H1 (cell line): ENCODE measurements around the gene KIT. TPM values are rescaled to one million over a fixed set of nuclear protein-coding genes. Genes with fewer than 3 reads are reported as not detected.

Source experiments
- CTCF ChIA-PET: fragments of 300-600 bp; sonication (Branson Sonifier 250); formaldehyde crosslinking; loops from one replicate; lab custom pipeline; 2021; ENCODE audit not compliant: partially characterized antibody; lab: Charles Lee
- POLR2A ChIA-PET: fragments of 300-600 bp; sonication (Branson Sonifier 250); formaldehyde crosslinking; loops from one replicate; lab custom pipeline; 2021; ENCODE audit warnings: inconsistent platforms; ENCODE audit not compliant: partially characterized antibody; lab: Charles Lee
- DNase-seq, 2 experiments: peaks; one replicate each; pipeline versions ENCODE4 v3.0.0 to v3.0.0-alpha.2; 2010 to 2022; ENCODE audit warnings: low spot score in 2 of 2, low read depth in 1 of 2, mixed read lengths in 1 of 2
- FAIRE-seq: peaks from 2 replicates; lab custom pipeline; 2011; peaks lifted over from hg19 to GRCh38; lab: Jason Lieb, UNC
- H2AFZ ChIP-seq: 2 replicates; pipeline ENCODE4 v1.8.1; 2012; ENCODE audit warnings: low read length, inconsistent platforms
- H2AK5ac ChIP-seq: 2 replicates; pipeline ENCODE4 v1.6.1; 2013; ENCODE audit warnings: low read depth, low read length
- H2BK120ac ChIP-seq: replicated peaks from 2 replicates; pipeline ENCODE3; 2013; ENCODE audit warnings: low read depth, low read length, inconsistent platforms
- H2BK12ac ChIP-seq: 2 replicates; pipeline ENCODE4 v1.6.1; 2013; ENCODE audit warnings: low read depth, low read length
- H2BK15ac ChIP-seq: 2 replicates; pipeline ENCODE4 v1.6.1; 2013; ENCODE audit warnings: low read length
- H2BK20ac ChIP-seq: 2 replicates; pipeline ENCODE4 v1.6.1; 2013; ENCODE audit warnings: low read length
- H2BK5ac ChIP-seq: 2 replicates; pipeline ENCODE4 v1.6.1; 2013; ENCODE audit warnings: low read depth, low read length
- H3K14ac ChIP-seq: 2 replicates; pipeline ENCODE4 v1.6.1; 2013; ENCODE audit warnings: inconsistent platforms; ENCODE audit not compliant: insufficient read length
- H3K18ac ChIP-seq: 2 replicates; pipeline ENCODE4 v1.6.1; 2013; ENCODE audit warnings: low read length; ENCODE audit errors: extremely low read depth
- H3K23ac ChIP-seq: 2 replicates; pipeline ENCODE4 v1.6.1; 2013; ENCODE audit warnings: inconsistent platforms; ENCODE audit not compliant: insufficient read length
- H3K23me2 ChIP-seq: 2 replicates; pipeline ENCODE4 v1.6.1; 2013; ENCODE audit warnings: low read depth, low read length
- H3K27ac ChIP-seq: 2 replicates; pipeline ENCODE4 v1.6.1; 2011; ENCODE audit warnings: low read depth, low read length, inconsistent platforms
- H3K27me3 ChIP-seq, 4 experiments: replicated peaks in 1 of 4; 1 replicate in 1 of 4; 2 replicates in 3 of 4; pipeline versions ENCODE4 v1.6.1 to v1.8.1; 2011 to 2013; ENCODE audit warnings: low read length in 3 of 4, mild to moderate bottlenecking in 3 of 4, inconsistent platforms in 2 of 4, mixed read lengths in 2 of 4, moderate library complexity in 1 of 4; ENCODE audit not compliant: control insufficient read depth in 3 of 4, insufficient read depth in 3 of 4; ENCODE audit errors: extremely low read depth in 1 of 4
- H3K36me3 ChIP-seq, 4 experiments: 2 replicates each; pipeline versions ENCODE4 v1.6.1 to v1.8.1; 2011 to 2013; ENCODE audit warnings: mild to moderate bottlenecking in 4 of 4, low read length in 3 of 4, moderate library complexity in 2 of 4, control low read depth in 1 of 4, inconsistent platforms in 1 of 4; ENCODE audit not compliant: insufficient read depth in 4 of 4, control insufficient read depth in 2 of 4
- H3K4ac ChIP-seq: replicated peaks from 2 replicates; pipeline ENCODE3; 2013; ENCODE audit warnings: low read length, low read depth, mixed read lengths, inconsistent platforms; ENCODE audit not compliant: insufficient read length
- H3K4me1 ChIP-seq, 4 experiments: replicated peaks in 1 of 4; 1 replicate in 1 of 4; 2 replicates in 3 of 4; pipeline versions ENCODE4 v1.6.1 to v1.8.1; 2011 to 2013; ENCODE audit warnings: low read length in 3 of 4, inconsistent platforms in 2 of 4, mixed read lengths in 1 of 4; ENCODE audit not compliant: insufficient read depth in 4 of 4, control insufficient read depth in 3 of 4
- H3K4me2 ChIP-seq, 2 experiments: 2 replicates each; pipeline versions ENCODE4 v1.6.1 to v1.8.1; 2011 to 2013; ENCODE audit warnings: low read depth in 2 of 2, low read length in 2 of 2, control low read depth in 1 of 2, inconsistent platforms in 1 of 2, mild to moderate bottlenecking in 1 of 2; ENCODE audit not compliant: insufficient read depth in 1 of 2
- H3K4me3 ChIP-seq, 4 experiments: fragments of 200-600, 300-600 bp in 1 of 4; sonication (generic), shearing (Covaris generic), sonication (Bioruptor Twin) in 1 of 4; 2 replicates each; pipeline versions ENCODE4 v1.5.1 to v1.8.1; 2011 to 2016; ENCODE audit warnings: low read length in 4 of 4, low read depth in 3 of 4, control low read depth in 2 of 4, inconsistent platforms in 2 of 4, mild to moderate bottlenecking in 2 of 4, mixed read lengths in 1 of 4, moderate library complexity in 1 of 4; ENCODE audit not compliant: insufficient read depth in 2 of 4; ENCODE audit errors: extremely low read depth in 1 of 4
- H3K56ac ChIP-seq: replicated peaks from 2 replicates; pipeline ENCODE3; 2013; ENCODE audit warnings: low read depth, mild to moderate bottlenecking, mixed read lengths, low read length, inconsistent platforms; ENCODE audit not compliant: insufficient read length
- H3K79me1 ChIP-seq: 2 replicates; pipeline ENCODE4 v1.6.1; 2013; ENCODE audit warnings: low read depth, low read length, control low read depth
- H3K79me2 ChIP-seq, 2 experiments: 2 replicates each; pipeline versions ENCODE4 v1.6.1 to v1.8.1; 2012 to 2013; ENCODE audit warnings: low read length in 2 of 2, mild to moderate bottlenecking in 2 of 2, inconsistent platforms in 1 of 2; ENCODE audit not compliant: insufficient read depth in 2 of 2, control insufficient read depth in 1 of 2
- H3K9ac ChIP-seq, 4 experiments: replicated peaks in 1 of 4; 1 replicate in 1 of 4; 2 replicates in 3 of 4; pipeline versions ENCODE4 v1.6.1 to v1.8.1; 2011 to 2013; ENCODE audit warnings: low read depth in 3 of 4, low read length in 3 of 4, control low read depth in 2 of 4, mild to moderate bottlenecking in 2 of 4, moderate library complexity in 2 of 4, inconsistent platforms in 1 of 4; ENCODE audit errors: extremely low read depth in 1 of 4
- H3K9me3 ChIP-seq, 2 experiments: 2 replicates each; pipeline versions ENCODE4 v1.6.1 to v1.8.1; 2012 to 2013; ENCODE audit warnings: mild to moderate bottlenecking in 2 of 2, moderate library complexity in 2 of 2, control low read depth in 1 of 2, inconsistent platforms in 1 of 2, low read depth in 1 of 2, low read length in 1 of 2, mixed read lengths in 1 of 2; ENCODE audit not compliant: insufficient read depth in 2 of 2
- H4K20me1 ChIP-seq, 2 experiments: replicated peaks in 1 of 2; 2 replicates each; pipeline versions ENCODE3 to v1.8.1; 2011 to 2013; ENCODE audit warnings: inconsistent platforms in 2 of 2, low read length in 2 of 2, mild to moderate bottlenecking in 1 of 2; ENCODE audit not compliant: insufficient read depth in 2 of 2, control insufficient read depth in 1 of 2
- H4K5ac ChIP-seq: 2 replicates; pipeline ENCODE4 v1.6.1; 2013; ENCODE audit warnings: low read length, low read depth, mixed read lengths, inconsistent platforms; ENCODE audit not compliant: insufficient read length
- H4K8ac ChIP-seq: 2 replicates; pipeline ENCODE4 v1.8.0; 2013; ENCODE audit warnings: mild to moderate bottlenecking, moderate library complexity, low read length, inconsistent platforms; ENCODE audit not compliant: insufficient read depth; ENCODE audit errors: extremely low read depth
- H4K91ac ChIP-seq: replicated peaks from 2 replicates; pipeline ENCODE3; 2013; ENCODE audit warnings: low read length, mixed read lengths, inconsistent platforms; ENCODE audit not compliant: insufficient read length
- EZH2 ChIP-seq: fragments of 200-600 bp; sonication (generic); IDR thresholded peaks from 2 replicates; pipeline ENCODE4 v1.7.1; 2012; ENCODE audit warnings: low read depth, mild to moderate bottlenecking, moderate library complexity, low read length, inconsistent platforms; ENCODE audit not compliant: severe bottlenecking
- HDAC2 ChIP-seq, 2 experiments: fragments of 300-600 bp in 1 of 2; sonication (generic) in 1 of 2; IDR thresholded peaks; 2 replicates each; pipeline ENCODE4 v1.6.1; 2011 to 2012; ENCODE audit warnings: low read depth in 2 of 2, low read length in 2 of 2, mild to moderate bottlenecking in 2 of 2, moderate library complexity in 2 of 2, borderline replicate concordance in 1 of 2, inconsistent platforms in 1 of 2
- JUN ChIP-seq: IDR thresholded peaks from 2 replicates; pipeline ENCODE4 v1.6.1; 2011; ENCODE audit warnings: low read depth, mild to moderate bottlenecking, improper control_type of control experiment, low read length
- JUND ChIP-seq: IDR thresholded peaks from 2 replicates; pipeline ENCODE4 v1.6.1; 2011; ENCODE audit warnings: mild to moderate bottlenecking, improper control_type of control experiment, low read length
- KDM5A ChIP-seq: fragments of 200-600 bp; IDR thresholded peaks from 2 replicates; pipeline ENCODE4 v1.7.1; 2012; ENCODE audit warnings: mild to moderate bottlenecking, low read length, inconsistent platforms, mixed read lengths
- NANOG ChIP-seq: IDR thresholded peaks from 2 replicates; pipeline ENCODE4 v1.6.1; 2011; ENCODE audit warnings: low read length, low read depth, mild to moderate bottlenecking, inconsistent platforms; ENCODE audit not compliant: insufficient read depth, poor library complexity, severe bottlenecking
- SAP30 ChIP-seq: fragments of 300-600 bp; sonication (generic); IDR thresholded peaks from 2 replicates; pipeline ENCODE4 v1.7.1; 2012; ENCODE audit warnings: low read length, moderate library complexity, mild to moderate bottlenecking, inconsistent platforms; ENCODE audit not compliant: insufficient read depth, insufficient replicate concordance
- SP1 ChIP-seq: IDR thresholded peaks from 2 replicates; pipeline ENCODE4 v1.6.1; 2011; ENCODE audit warnings: low read depth, low read length
- WGBS, 2 experiments: shearing (Covaris generic) in 1 of 2; methylation state at CpG; one replicate each; pipeline versions ENCODE4 v1.1.6 to v1.1.7; 2013 to 2015; ENCODE audit warnings: low lambda C conversion rate in 2 of 2, mixed read lengths in 2 of 2, inconsistent platforms in 1 of 2, low coverage in 1 of 2, missing lambda C conversion rate in 1 of 2; ENCODE audit not compliant: insufficient replicate concordance in 2 of 2, insufficient coverage in 1 of 2, insufficient read length in 1 of 2; ENCODE audit errors: extremely low coverage in 1 of 2, missing lambda C conversion rate in 1 of 2; 5-methylcytosine and 5-hydroxymethylcytosine counted together
- polyA plus RNA-seq, 7 experiments: library from polyadenylated mRNA; depleted of rRNA in 3 of 7; stranded (reverse) in 5 of 7; unstranded in 2 of 7; fragments of >200 nt in 5 of 7; fragments of 200-250 nt in 2 of 7; gene quantifications; 1 replicate in 5 of 7; 2 replicates in 1 of 7; 4 replicates in 1 of 7; pipeline versions ENCODE4 v1.2.1 to v1.2.3, GENCODE V29; 2011 to 2013; ENCODE audit warnings: missing spikeins in 2 of 7, mixed read lengths in 2 of 7
- total RNA-seq: library from RNA; stranded (reverse); fragmentation: NEBNext Ultra II Directional; extraction: Animal tissue kit (Norgen Biotek cat#: 25700); gene quantifications from 2 replicates; pipeline ENCODE4 v1.2.1, GENCODE V29; 2021
- TF ChIP-seq, protein P1 (sequence below): IDR thresholded peaks from 2 replicates; pipeline ENCODE4 v1.6.1; 2011; ENCODE audit warnings: low read depth, mild to moderate bottlenecking, low read length; ENCODE audit not compliant: insufficient read depth

The KIT gene
- total and polyA plus RNA-seq, 2 of the 8 experiments (the other 6 are each of a cell fraction or from before 2014, with no cell fraction given), result 14.4 to 24.8 TPM

DNA sequence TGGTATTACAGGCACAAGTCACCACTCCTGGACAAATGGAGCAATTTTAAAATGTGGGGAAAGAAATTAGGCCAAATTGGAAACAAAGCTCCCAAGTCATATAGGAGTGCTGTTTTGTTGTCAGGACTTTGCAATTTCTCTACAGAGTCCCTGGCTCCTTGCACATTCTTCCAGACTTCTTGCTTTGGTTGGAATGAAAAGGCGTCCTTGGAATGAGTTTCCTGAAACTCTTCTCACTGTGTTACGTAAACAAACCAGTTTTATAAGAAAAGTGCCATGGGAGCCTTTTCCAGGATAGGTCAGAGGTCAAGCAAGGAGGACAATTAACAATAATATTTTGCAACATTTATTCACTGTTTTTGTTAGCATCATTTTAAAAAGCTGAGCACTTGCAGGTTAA, 32.4 kb upstream of the KIT start:
- Histone ChIP-seq H3K27ac (no peak overlapping the region), H4K20me1 (no peaks in the 10 kb centered on the region), H2BK5ac (no peak overlapping the region), H3K79me2 (no peaks in the 10 kb centered on the region), H3K23me2 (no peaks in the 10 kb centered on the region), H3K79me1 (no peaks in the 10 kb centered on the region), H3K36me3 (no peaks in the 10 kb centered on the region), H3K14ac (no peak overlapping the region), H2BK12ac (no peak overlapping the region), H3K4me1 (peaks cover 0 to 6% (median 1%) of the 10 kb centered on the region in 4 experiments; a peak in 2 of 7 replicates), H2AFZ (no peak overlapping the region), H3K56ac (no peak overlapping the region), H4K5ac (no peak overlapping the region), H2BK20ac (no peak overlapping the region), H3K9me3 (no peaks in the 10 kb centered on the region), H2AK5ac (no peak overlapping the region), H3K4me3 (no peak overlapping the region), H3K27me3 (no peaks in the 10 kb centered on the region), H4K8ac (no peak overlapping the region), H2BK15ac (no peak overlapping the region), H3K18ac (no peak overlapping the region), H3K9ac (no peak overlapping the region), H4K91ac (no peak overlapping the region), H3K4me2 (no peak overlapping the region), H2BK120ac (no peak overlapping the region), H3K4ac (no peak overlapping the region), H3K23ac (no peak overlapping the region)
- no peak for DNase-seq
- CTCF ChIA-PET, result interaction anchor here (0.8 kb wide), 2 partner anchors 12 to 192 kb away, joined by 3 read pairs; no protein-coding TSS in a partner anchor
- TF ChIP-seq SAP30 (no peak), NANOG (no peak), JUN (no peak), SP1 (no peak), HDAC2 (IDR thresholded peaks at IDR 0.05; ENCODE audit: borderline replicate concordance in 1 of 2, low read depth in 2 of 2, low read length in 2 of 2) (no peak), KDM5A (no peak), EZH2 (no peak), JUND (no peak)
- TF ChIP-seq, protein P1, sequence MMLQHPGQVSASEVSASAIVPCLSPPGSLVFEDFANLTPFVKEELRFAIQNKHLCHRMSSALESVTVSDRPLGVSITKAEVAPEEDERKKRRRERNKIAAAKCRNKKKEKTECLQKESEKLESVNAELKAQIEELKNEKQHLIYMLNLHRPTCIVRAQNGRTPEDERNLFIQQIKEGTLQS, result no peak
- POLR2A ChIA-PET, result no interaction called here
- no peak for FAIRE-seq
- 94% methylated on average over 2 of the region's 2 CpGs; no CpG with 5 or more reads in 1 of the 2 experiments for WGBS, 2 experiments
